Cardiac septum (tissue), 1 donor: ENCODE measurements around the gene SIX4. TPM values are rescaled to one million over a fixed set of nuclear protein-coding genes. Genes with fewer than 3 reads are reported as not detected.

ENCODE experiments used
- DNase-seq: peaks from one replicate; pipeline ENCODE4 v3.0.0-alpha.2; 2020; ENCODE audit warnings: low spot score
- intact Hi-C: fragments of 100-400 bp; cut with DNase I; formaldehyde crosslinking; loops from one replicate; pipeline ENCODE4 v1.14.0; 2022
- total RNA-seq: library from RNA; stranded (reverse); fragmentation: NEBNext Ultra II Directional; extraction: Animal tissue kit (Norgen Biotek cat#: 25700); gene quantifications from one replicate; pipeline ENCODE4 v1.2.1, GENCODE V29; 2021
- donor health status: DM: no; HTN: no; CAD: no.

SIX4 gene
- total RNA-seq, 1 donor from 2014 or later, result 1.9 TPM

GRCh38 chr14:60670989-60671388 lies 53.2 kb downstream of the SIX4 start:
- DNase-seq, result no peak
- intact Hi-C loops, result no loop called here

DNA sequence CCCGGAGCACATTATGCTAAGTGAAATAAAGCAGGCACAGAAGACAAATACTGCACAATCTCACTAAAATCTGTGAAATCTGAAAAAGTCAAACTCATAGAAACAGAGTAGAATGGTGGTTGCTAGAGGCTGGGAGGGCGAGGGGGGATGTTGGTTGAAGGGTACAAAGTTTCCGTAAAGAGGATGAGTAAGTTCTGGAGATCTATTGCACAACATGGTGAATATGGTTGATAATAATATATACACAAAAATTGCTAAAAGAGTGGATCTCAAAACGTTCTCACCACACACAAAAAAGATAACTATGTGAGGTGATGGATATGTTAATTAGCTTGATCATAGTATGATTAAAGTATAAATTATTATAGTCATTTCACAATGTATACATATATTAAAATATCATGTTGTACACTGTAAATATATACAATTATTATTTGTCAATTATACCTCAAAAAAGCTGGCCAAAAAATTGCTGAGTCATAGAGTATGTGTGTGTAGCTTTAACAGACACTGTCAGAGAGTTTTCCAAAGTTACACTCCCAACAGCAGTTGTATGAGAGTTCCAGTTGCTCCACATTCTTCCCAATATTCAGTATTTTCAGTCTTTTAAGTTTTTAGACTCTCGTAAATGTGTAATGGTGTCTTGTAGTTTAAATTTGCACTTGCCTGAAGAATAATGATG lies 55.6 kb downstream of the SIX4 start:
- intact Hi-C loops, result no loop called here
- no peak for DNase-seq

DNA sequence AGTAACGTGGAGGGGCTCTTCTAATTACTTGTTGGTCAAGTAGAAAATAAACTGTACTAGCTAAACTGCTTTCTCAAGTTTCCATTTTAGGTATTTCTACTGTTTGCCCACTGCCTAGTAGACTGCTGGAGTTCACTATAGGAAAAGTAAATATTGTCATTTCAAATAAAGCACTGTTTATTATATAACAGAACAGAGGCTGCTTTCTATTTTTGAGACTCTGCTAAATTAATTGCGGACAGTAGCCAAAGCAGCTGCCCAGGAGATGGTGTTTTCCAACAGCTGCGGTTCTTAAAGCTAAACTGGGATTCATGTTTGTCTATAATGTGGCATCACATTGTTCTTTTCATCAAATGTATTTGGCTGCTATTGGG lies 59.0 kb downstream of the SIX4 start:
- no peak for DNase-seq
- intact Hi-C loops, result no loop called here

- intact Hi-C loops, result no loop called here
- no peak for DNase-seq
Observed at GRCh38 chr14:60662982-60663381, 61.2 kb downstream of the SIX4 start.

GRCh38 chr14:60661721-60662120 lies 62.4 kb downstream of the SIX4 start:
- no peak for DNase-seq
- intact Hi-C loops, result no loop called here

Other genes starting within 250 kb of the SIX4 start
- gene C14orf39, start 238.3 kb downstream of the SIX4 start, total RNA-seq, result not detected
- gene SIX6, start 215.2 kb downstream of the SIX4 start, total RNA-seq, result not detected
- 0.89 TPM for gene SIX1, start 74.9 kb downstream of the SIX4 start, total RNA-seq
- gene MNAT1, start 10.4 kb upstream of the SIX4 start, total RNA-seq, result 29.9 TPM